Testis (tissue), 3 donors: ENCODE data around the gene OLIG2. TPM values are rescaled to one million over a fixed set of nuclear protein-coding genes. Genes with fewer than 3 reads are reported as not detected.

Experiments used
- DNase-seq: peaks from one replicate; pipeline ENCODE4 v3.0.0-alpha.2; 2019
- H3K27ac ChIP-seq, 2 donors: fragments of 200-600 bp; sonication (generic); one replicate each; pipeline ENCODE4 v1.5.1; 2019
- H3K27me3 ChIP-seq: fragments of 200-600 bp; sonication (generic); one replicate; pipeline ENCODE4 v1.5.1; 2019
- H3K36me3 ChIP-seq: fragments of 200-600 bp; sonication (generic); one replicate; pipeline ENCODE4 v1.5.1; 2017; ENCODE audit warnings: low read depth; ENCODE audit errors: missing control alignments
- H3K4me1 ChIP-seq: fragments of 200-600 bp; sonication (generic); one replicate; pipeline ENCODE4 v1.5.1; 2019
- H3K4me3 ChIP-seq, 2 donors: fragments of 200-600 bp; sonication (generic); one replicate each; pipeline ENCODE4 v1.5.1; 2017 to 2019
- H3K9me3 ChIP-seq: fragments of 200-600 bp; sonication (generic); one replicate; pipeline ENCODE4 v1.5.1; 2017
- CTCF ChIP-seq, 3 experiments: fragments of 450-650 bp in 2 of 3; fragments of 200-600 bp in 1 of 3; sonication (generic) in 1 of 3; IDR thresholded peaks; one replicate each; pipeline ENCODE4 v1.5.1; 2016 to 2019; ENCODE audit warnings: antibody characterized with exemption in 3 of 3, mild to moderate bottlenecking in 2 of 3, moderate library complexity in 1 of 3
- POLR2A ChIP-seq: fragments of 450-650 bp; IDR thresholded peaks from one replicate; pipeline ENCODE4 v1.6.1; 2017; ENCODE audit warnings: antibody characterized with exemption, mild to moderate bottlenecking, moderate library complexity
- WGBS, 2 donors: methylation state at CpG; one replicate each; pipeline ENCODE4 v1.1.5; 2018; 5-methylcytosine and 5-hydroxymethylcytosine counted together
- intact Hi-C: fragments of 100-400 bp; cut with DNase I; formaldehyde crosslinking; loops from one replicate; pipeline ENCODE4 v1.15.1; 2023; ENCODE audit warnings: low total_unique reads
- polyA plus RNA-seq: library from polyadenylated mRNA; stranded (reverse); fragments of 350-450 nt; fragmentation: Illumina TruSeq; extraction: RNeasy Lipid Tissue Mini Kit (QIAGEN cat#74804); gene quantifications from one replicate; pipeline ENCODE4 v1.2.3, GENCODE V29; 2014; ENCODE audit warnings: low read depth, low replicate concordance; ENCODE audit not compliant: insufficient read depth
- total RNA-seq, 2 donors: library from RNA; depleted of rRNA; stranded (reverse); fragments of >200 nt; gene quantifications; one replicate each; pipeline ENCODE4 v1.2.3, GENCODE V29; 2016

OLIG2 gene
- total and polyA plus RNA-seq, 3 donors from 2014 or later: not detected

GRCh38 chr21:32994305-32994704 lies 31.4 kb upstream of the OLIG2 start:
- Histone ChIP-seq H3K27ac (no peak overlapping the region), H3K9me3 (no peaks in the 10 kb centered on the region), H3K4me1 (no peaks in the 10 kb centered on the region), H3K27me3 (no peaks in the 10 kb centered on the region), H3K36me3 (no peaks in the 10 kb centered on the region), H3K4me3 (no peak overlapping the region)
- DNase-seq: no peak
- TF ChIP-seq CTCF (IDR thresholded peaks at IDR 0.05): no peak
- no peak for TF ChIP-seq POLR2A
- intact Hi-C loops: no loop called here
- 42 to 58% methylated on average over 3 of the region's 3 CpGs for WGBS, 2 donors

DNA sequence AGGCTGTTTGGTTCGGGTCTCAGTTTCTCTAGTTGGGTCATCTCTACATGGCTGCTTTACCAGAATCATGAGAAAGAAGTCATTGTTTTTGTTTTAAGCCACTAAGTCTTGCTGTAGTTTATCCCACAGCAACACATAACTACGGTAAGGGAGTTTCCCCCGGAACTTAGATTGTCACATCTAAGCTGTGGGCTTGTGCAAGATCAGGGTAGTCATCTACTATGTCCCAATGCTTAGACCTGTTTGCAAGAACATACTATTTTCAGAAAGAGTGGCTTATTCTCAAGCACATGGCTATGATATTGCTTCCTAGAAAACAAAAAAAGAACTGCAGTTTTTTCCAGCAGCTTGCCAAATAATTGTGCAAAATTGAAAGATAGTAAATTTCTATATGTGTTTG lies 18.0 kb upstream of the OLIG2 start:
- DNase-seq: no peak
- no peaks in the 10 kb centered on the region for H3K4me1 ChIP-seq
- no peak overlapping the region for H3K4me3 ChIP-seq
- intact Hi-C loops: no loop called here
- no peak overlapping the region for H3K27ac ChIP-seq
- 72 to 89% methylated on average over 3 of the region's 3 CpGs for WGBS, 2 donors
- H3K27me3 ChIP-seq: no peaks in the 10 kb centered on the region
- no peaks in the 10 kb centered on the region for H3K36me3 ChIP-seq
- TF ChIP-seq CTCF (IDR thresholded peaks at IDR 0.05) (no peak), POLR2A (no peak)
- no peaks in the 10 kb centered on the region for H3K9me3 ChIP-seq

DNA sequence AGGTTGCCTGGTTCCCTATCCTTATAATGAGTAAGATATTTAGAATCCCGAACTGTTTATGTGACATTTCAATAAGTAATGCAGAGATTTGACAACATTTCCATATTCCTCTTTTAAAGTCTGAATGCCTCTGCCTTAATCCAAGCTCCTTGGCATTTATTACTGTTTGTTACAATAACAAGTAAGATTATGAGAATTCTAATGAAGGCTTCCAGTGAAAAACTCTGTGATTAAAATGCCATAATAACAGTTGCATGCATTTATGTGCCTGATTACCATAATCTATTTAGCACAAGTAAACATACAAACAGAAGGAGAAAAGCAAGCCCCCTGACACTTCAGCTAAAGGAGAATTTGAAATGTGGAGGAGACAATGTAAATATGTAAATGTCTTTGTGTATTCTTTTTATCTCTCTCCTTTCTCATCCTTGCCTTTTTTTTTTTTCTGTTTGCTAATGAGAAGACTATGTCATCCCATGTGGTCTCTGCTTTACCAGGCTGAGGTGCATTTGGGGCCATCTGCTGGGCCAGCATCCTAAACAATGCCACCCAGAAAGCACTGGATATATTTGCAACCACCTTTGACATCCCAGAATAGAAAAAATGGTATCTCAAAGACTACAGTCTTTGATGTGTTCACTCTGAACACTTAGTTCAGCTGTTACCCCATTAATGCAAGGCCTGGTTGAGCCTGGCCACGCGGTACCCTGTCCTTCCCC lies 17.2 kb upstream of the OLIG2 start:
- H3K4me3 ChIP-seq: no peak overlapping the region
- TF ChIP-seq CTCF (IDR thresholded peaks at IDR 0.05) (no peak), POLR2A (no peak)
- no peak overlapping the region for H3K27ac ChIP-seq
- no peaks in the 10 kb centered on the region for H3K27me3 ChIP-seq
- WGBS, 2 donors: 65 to 78% methylated on average over 3 of the region's 3 CpGs
- no peaks in the 10 kb centered on the region for H3K36me3 ChIP-seq
- no peak for DNase-seq
- H3K9me3 ChIP-seq: no peaks in the 10 kb centered on the region
- intact Hi-C loops: no loop called here
- no peaks in the 10 kb centered on the region for H3K4me1 ChIP-seq

GRCh38 chr21:33010931-33011330 lies 14.8 kb upstream of the OLIG2 start:
- intact Hi-C loops: no loop called here
- Histone ChIP-seq H3K27me3 (no peaks in the 10 kb centered on the region), H3K4me3 (no peak overlapping the region), H3K9me3 (no peaks in the 10 kb centered on the region), H3K36me3 (no peaks in the 10 kb centered on the region), H3K27ac (no peak overlapping the region), H3K4me1 (no peaks in the 10 kb centered on the region)
- DNase-seq: no peak
- 87 to 94% methylated on average over 1 of the region's 1 CpG for WGBS, 2 donors
- TF ChIP-seq POLR2A: no peak
- TF ChIP-seq CTCF (IDR thresholded peaks at IDR 0.05): no peak

- no peak overlapping the region for H3K27ac ChIP-seq
- no peak for DNase-seq
- no peak overlapping the region for H3K4me3 ChIP-seq
- no peaks in the 10 kb centered on the region for H3K9me3 ChIP-seq
- WGBS, 2 donors: 89 to 91% methylated on average over 3 of the region's 3 CpGs
- no peaks in the 10 kb centered on the region for H3K36me3 ChIP-seq
- H3K27me3 ChIP-seq: no peaks in the 10 kb centered on the region
- H3K4me1 ChIP-seq: no peaks in the 10 kb centered on the region
- intact Hi-C loops: no loop called here
- TF ChIP-seq CTCF (IDR thresholded peaks at IDR 0.05) (no peak), POLR2A (no peak)
Measured at GRCh38 chr21:33011462-33011861, 14.3 kb upstream of the OLIG2 start.
